Astrocyte of the hippocampus (primary cell): ENCODE data around the gene DLEC1.

Experiments used
- DNase-seq: peaks from one replicate; pipeline ENCODE4 v3.0.0; 2011; ENCODE audit warnings: low read depth, low spot score

The DLEC1 gene

GRCh38 chr3:38108649-38109579, 69.9 kb downstream of the DLEC1 start:
- no peak for DNase-seq

DNA sequence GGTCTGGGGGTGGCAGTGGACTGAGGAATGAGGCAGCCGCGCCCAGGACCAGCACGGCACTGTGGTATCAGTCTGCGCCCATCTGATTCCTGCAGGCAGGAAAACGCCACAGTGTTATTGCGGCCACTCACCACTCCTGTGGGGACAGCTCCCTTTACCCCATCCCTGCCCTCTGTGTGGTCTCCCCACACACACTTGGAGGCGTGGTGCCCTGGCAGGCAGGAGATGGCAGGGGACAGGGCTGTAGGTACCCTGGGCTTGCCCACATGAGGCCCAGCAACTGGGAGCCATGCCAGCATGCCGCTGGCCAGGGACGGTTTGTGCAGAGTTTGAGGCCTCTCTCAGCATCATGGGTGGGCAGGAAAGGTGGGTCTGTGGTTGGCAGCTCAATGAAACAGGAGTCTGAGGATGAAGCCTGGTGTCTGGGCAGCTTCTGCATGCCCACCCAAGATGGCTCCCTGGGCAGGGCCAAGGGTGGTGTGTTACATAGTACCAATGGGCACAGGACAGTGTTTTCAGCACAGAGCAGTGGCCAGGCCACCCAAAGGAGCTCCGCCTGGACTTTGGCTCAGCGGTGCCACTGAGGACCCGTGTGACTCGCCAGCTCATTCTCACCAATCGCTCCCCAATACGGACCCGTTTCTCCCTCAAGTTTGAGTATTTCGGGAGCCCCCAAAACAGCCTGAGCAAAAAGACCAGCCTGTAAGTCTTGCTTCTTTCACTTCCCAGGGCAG, 70.7 kb downstream of the DLEC1 start:
- DNase-seq: no peak

DNA sequence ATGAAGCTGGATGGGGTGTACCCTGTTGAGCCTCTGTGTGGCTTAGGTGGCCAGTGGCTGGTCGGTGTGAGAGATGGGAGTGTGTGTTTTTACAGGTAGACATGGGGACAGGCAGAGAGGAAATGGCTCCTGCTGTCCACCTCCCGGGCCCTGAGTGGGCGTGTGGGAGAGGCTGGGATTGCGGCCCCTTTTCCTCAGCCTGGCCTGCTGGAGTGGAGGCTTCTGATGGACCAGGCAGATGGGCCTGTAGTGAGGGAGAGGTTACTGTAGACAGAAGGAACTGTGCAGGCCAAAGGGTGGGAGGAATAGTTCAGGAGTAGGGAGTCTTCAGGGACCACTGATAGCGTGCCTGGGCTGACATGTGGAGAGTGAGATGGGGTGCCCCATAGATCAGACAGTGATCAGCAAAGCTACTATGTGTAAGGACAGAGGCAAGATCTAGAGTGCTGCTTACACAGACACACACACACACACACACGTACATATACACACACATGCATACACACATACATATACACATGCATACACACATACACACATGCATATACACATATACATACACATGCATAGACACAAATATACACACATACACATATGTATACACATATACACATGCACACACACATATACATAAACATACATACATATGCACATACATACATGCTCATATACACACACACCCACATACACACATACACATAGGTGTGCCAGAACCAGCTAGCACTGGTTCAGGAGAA, 71.5 kb downstream of the DLEC1 start:
- DNase-seq: no peak

DNA sequence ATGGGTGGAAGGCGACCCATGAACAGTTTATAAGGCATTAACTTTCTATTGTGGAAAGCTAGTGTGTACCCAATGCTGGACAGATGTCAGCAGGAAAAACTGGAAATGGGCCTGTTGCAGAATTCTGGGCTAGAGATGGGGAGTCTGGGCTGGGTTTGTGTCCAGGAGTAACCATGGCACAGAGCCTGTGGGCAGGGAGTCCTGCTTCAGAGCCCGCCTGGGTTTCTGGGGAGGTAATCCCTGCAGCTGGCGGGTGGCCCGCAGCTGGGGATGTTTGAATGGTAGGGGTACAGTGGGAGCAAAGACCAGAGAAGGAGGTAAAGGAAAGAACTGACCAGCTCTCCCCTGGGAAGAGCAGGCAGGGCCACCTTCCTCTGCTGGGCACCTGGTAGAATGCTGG, 72.2 kb downstream of the DLEC1 start:
- no peak for DNase-seq

DNA sequence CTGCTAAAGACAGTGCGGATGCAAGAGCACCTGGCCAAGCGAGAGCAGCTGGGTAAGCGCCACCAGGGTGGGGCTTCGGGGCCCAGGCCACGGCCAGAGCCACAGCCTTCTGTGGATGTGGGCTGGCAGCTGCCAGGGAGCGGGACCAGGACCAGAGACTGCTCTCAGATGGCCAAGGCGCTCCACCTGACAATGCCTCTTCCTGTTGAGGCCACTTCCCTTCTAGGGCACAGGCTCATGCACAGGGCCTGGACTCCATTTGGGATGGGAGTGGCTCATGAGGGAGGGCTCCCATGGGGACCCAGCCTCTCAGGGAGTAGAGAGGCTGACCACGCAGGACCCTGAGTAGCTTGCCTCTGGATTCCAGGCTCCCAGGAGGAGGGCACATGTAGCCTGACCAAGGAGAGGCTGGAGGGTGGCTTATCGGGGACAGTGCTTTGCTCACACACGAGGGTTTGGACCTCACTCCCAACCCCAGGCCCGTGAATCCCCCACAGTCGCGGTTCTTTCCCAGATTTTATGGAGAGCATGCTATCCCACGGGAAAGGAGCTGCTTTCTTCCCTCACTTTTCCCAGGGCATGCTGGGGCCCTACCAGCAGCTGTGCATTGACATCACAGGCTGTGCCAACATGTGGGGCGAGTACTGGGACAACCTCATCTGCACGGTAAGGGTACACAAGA, 72.8 kb downstream of the DLEC1 start:
- DNase-seq: no peak

GRCh38 chr3:38112378-38112761, 73.4 kb downstream of the DLEC1 start:
- no peak for DNase-seq

- DNase-seq: no peak
Observed at GRCh38 chr3:38114052-38114874, 75.3 kb downstream of the DLEC1 start.

DNA sequence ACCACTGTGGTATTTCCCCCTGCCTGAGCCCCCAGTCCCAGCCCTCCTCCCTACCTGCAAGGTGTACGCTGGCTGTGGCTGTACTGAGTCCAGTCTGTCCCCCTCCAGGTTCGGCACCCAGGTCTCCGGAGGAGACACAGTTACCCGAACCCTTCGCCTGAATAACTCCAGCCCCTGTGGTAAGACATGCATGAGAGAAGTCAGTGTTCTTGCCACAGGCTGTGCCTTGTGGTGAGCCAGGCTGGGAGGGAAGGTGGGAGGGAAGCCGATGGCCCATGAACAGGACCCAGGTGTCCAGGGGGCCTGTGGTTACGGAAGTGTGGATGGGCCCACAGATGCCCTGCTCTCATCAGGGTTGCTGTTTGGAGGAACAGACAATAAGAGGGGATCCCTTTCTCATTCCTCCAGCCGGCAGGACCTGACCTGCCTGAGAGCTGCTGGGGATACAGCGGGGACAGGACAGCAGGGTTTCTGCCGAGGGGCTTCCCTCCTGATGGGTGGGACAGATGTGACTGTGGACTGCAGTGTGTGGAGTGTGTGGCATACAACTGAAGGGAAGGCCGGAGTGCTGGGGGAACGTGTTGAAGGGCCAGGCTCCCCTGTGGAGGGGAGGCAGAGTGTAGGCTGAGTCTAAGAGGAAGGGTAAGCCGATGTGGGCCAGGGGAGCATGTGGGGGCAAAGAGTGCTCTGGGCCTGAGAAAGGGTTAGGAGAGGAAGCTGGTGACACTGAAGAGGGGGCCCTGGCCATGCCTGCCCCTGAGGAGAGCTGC, 76.1 kb downstream of the DLEC1 start:
- DNase-seq: no peak

DNA sequence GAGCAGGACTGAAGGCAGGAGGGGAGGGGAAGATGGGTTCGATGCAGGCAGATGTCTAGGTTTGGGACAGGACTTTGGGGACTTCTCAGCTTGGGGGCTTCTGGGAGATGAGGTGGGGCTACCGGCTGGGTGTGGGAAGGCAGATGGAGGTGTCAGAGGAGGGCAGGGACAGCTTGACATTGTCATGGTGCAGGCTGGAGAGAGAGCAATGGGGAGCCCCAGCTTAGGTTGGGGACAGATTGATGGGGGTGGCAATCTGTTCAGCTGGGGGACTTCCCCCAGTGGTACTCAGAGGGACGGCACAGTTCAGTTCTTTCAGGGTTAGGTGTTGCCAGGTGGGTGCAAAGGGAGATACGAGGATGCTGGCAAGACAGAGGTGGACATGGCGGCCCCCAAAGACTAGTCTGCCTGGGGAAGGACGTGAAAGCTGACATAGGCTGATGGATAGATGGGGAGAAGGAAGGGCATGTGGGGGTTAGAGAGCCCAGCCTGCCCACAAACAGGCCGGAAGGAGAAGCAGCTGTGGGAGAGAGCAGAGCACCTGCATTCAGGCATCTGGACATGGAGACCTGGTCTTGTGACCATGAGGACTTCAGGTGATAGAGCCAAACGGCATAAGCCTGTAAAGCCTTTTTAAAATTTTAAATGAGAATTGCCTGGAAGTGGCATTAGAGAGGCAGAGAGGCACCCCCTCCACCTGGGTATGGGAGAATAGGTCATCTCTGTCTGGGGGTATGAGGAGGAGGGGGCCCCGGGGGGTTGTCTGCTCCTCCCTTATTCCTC, 76.8 kb downstream of the DLEC1 start:
- no peak for DNase-seq

DNA sequence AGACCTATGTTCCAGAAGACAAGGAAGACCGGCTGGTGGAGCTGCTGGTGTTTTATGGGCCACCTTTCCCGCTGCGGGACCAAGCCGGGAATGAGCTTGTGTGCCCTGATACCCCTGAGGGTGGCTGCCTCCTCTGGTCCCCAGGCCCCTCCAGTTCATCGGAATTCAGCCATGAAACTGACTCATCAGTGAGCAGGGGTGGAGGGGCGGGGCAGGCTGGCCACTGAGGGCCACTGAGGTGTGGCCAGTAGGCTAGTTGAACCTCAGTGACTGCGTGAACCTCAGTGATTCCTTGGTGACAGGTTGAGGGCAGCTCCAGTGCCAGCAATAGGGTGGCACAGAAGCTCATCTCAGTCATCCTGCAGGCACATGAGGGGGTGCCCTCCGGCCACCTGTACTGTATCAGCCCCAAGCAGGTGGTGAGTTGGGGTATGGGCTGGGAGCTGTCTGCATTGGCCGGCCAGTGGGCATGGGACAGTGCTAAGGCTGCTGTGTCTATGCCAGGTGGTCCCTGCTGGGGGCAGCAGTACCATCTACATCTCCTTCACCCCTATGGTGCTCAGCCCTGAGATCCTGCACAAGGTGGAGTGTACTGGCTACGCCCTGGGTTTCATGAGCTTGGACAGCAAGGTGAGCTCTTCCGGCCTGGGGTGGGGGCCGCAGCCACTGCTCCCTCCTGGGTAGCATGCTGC, 77.6 kb downstream of the DLEC1 start:
- no peak for DNase-seq

- peak; percentile 26 for DNase-seq
Observed at GRCh38 chr3:38117163-38117716, 78.2 kb downstream of the DLEC1 start.

DNA sequence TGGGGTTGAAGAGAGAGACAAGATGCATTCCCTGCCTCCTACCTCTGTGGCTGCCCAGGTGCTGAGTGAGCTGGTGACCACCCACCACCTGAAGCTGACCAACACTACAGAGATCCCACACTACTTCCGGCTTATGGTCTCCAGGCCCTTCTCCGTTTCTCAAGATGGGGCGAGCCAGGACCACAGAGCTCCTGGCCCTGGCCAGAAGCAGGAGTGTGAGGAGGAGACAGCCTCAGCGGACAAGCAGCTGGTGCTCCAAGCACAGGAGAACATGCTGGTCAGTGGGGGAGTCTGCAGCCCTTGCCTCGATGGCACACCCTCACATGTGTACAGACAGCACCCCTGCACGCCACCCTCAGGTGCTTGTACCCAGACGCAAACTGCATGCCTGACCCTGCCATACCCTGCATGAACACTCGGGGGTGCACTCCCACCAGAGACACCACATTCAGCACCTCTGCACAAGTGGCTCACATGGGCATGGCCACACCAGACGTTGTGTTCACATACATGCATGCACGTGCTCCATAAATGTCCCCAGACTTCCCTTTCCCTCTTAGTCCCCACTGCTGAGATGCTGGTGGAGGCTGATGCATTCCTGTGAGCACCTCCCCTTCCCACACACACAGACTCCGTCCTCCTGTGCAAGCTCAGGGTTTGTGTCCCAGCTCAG, 78.9 kb downstream of the DLEC1 start:
- peak; percentile 69 for DNase-seq

DNA sequence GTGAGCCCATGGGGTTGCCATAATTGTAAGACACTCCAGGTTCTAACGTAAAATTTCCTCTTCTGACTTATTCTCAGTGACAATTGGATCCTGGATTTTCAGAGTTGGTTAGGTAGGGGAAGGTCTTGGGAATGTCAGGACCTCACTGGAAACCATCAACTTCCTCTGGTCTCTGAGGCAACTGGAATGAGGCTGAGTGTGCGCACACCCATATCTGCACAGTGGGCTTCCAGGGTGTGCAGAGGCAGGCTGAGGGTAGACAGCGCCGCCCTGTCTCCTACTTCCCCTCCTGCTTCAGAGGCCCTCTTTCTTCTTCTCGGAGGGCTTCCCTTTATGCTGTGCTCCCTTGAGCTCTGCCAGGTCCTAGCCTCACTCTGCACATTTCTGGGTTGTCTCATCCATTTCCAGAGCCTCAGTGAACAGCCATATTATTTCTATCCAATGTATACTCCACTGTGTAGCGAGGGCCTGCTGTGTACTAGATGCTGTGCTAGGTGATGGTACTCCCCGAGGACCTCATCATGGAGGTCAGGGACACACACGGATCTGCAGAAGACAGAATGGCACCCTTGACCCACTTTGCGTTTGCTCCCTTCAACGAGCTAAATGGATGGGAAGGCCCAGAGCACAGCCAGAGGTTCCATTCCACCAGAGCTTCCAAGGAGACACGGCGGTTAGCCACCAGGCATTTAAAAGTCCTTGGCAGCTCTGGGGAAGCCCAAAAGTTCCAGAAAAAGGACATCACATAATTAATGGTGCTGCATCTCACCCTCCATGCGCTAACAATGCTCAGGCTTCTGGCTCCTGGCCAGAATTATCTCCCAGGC, 79.6 kb downstream of the DLEC1 start:
- no peak for DNase-seq

- no peak for DNase-seq
Observed at GRCh38 chr3:38119248-38119544, 80.2 kb downstream of the DLEC1 start.

DNA sequence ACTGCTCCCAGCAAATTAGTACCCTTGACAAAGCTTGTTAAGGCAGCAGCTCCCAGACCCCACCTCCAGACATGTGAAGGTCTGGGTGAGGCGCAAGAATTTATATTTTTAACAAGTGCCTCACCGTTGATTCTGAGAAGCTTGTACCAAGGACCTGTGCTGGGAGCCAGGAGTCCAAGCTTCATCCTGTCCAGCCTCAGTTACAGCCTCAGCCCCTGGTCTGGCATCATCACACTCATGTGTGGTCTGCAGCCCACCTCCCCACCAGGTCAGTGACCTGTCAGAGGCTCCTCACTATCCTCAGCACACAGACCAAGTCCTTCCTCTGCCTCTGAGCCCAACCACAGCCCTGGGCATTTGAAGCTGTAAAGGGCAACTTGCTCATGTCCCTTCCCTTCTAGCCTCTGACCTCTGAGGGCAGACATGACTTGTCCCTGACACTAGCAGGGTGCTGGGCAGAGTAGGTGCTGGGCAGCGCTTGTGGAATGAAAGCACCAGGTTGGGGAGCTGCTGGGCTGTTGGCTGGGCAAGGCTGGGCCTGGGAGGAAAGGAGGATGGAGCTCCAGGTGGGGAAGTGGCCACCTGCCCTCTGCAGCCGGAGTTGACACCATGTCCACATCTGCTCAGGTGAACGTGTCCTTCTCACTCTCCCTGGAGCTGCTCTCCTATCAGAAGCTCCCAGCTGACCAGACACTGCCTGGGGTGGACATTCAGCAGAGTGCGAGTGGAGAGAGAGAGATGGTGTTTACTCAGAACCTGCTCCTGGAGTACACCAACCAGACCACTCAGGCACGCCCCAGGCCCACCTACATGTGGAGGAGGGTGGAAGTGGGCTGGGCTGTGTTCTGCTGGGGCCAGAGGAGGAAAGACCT, 81.0 kb downstream of the DLEC1 start:
- no peak for DNase-seq
